Subcutaneous adipose tissue (tissue), 4 donors: ENCODE results near the gene TMEM63A. TPM values are rescaled to one million over a fixed set of nuclear protein-coding genes. Genes with fewer than 3 reads are reported as not detected.

Experiments
- CTCF ChIP-seq: fragments of 450-650 bp; IDR thresholded peaks from one replicate; pipeline ENCODE4 v1.5.1; 2016; ENCODE audit warnings: low read depth, mild to moderate bottlenecking, control low read depth, antibody characterized with exemption, moderate library complexity
- total RNA-seq, 4 donors: library from RNA; depleted of rRNA; stranded (reverse); fragments of >200 nt; gene quantifications; one replicate each; pipeline ENCODE4 v1.1.0, GENCODE V29; 2016

TMEM63A gene
- total RNA-seq, 4 donors from 2014 or later: 65.5 to 115 (median 68.3) TPM

GRCh38 chr1:225923381-225923691, 41.2 kb upstream of the TMEM63A start:
- no peak for TF ChIP-seq CTCF

- no peak for TF ChIP-seq CTCF
Observed at GRCh38 chr1:225921734-225922709, 39.8 kb upstream of the TMEM63A start.

GRCh38 chr1:225919906-225920305, 37.7 kb upstream of the TMEM63A start:
- TF ChIP-seq CTCF: no peak

GRCh38 chr1:225918280-225918679, 36.1 kb upstream of the TMEM63A start:
- TF ChIP-seq CTCF: no peak

GRCh38 chr1:225917536-225917935, 35.4 kb upstream of the TMEM63A start:
- no peak for TF ChIP-seq CTCF

GRCh38 chr1:225917101-225917500, 34.9 kb upstream of the TMEM63A start:
- no peak for TF ChIP-seq CTCF

- no peak for TF ChIP-seq CTCF
Observed at GRCh38 chr1:225915538-225915991, 33.4 kb upstream of the TMEM63A start.
